H9 (cell line): Measurements from ENCODE around the gene CYSLTR2. TPM values are rescaled to one million over a fixed set of nuclear protein-coding genes. Genes with fewer than 3 reads are reported as not detected.

ENCODE experiments used
- DNase-seq: peaks from one replicate; pipeline ENCODE4 v3.0.0-alpha.2; 2017
- H2AFZ ChIP-seq: one replicate; pipeline ENCODE4 v1.6.1; 2013; ENCODE audit warnings: mild to moderate bottlenecking, low read length, control low read depth, moderate library complexity
- H2AK5ac ChIP-seq: 2 replicates; pipeline ENCODE4 v1.6.1; 2013; ENCODE audit warnings: low read length, control low read depth, mixed read lengths; ENCODE audit not compliant: insufficient read length
- H2BK120ac ChIP-seq: one replicate; pipeline ENCODE4 v1.6.1; 2013; ENCODE audit warnings: low read depth, mild to moderate bottlenecking, low read length, control low read depth, inconsistent platforms; ENCODE audit not compliant: poor library complexity, severe bottlenecking
- H2BK12ac ChIP-seq: 2 replicates; pipeline ENCODE4 v1.6.1; 2013; ENCODE audit warnings: low read length, control low read depth, mixed read lengths, low read depth; ENCODE audit not compliant: insufficient read length
- H2BK15ac ChIP-seq: 2 replicates; pipeline ENCODE4 v1.6.1; 2013; ENCODE audit warnings: low read depth, low read length, control low read depth
- H2BK20ac ChIP-seq: one replicate; pipeline ENCODE4 v1.6.1; 2013; ENCODE audit warnings: low read depth, mild to moderate bottlenecking, low read length, control low read depth, inconsistent platforms; ENCODE audit not compliant: poor library complexity, severe bottlenecking
- H2BK5ac ChIP-seq: 2 replicates; pipeline ENCODE4 v1.6.1; 2013; ENCODE audit warnings: low read length, control low read depth, mixed read lengths; ENCODE audit not compliant: insufficient read length
- H3K14ac ChIP-seq: 2 replicates; pipeline ENCODE4 v1.6.1; 2013; ENCODE audit warnings: low read length, control low read depth; ENCODE audit not compliant: insufficient read depth
- H3K18ac ChIP-seq: 2 replicates; pipeline ENCODE4 v1.6.1; 2013; ENCODE audit warnings: low read depth, mild to moderate bottlenecking, mixed read lengths, low read length, control low read depth; ENCODE audit not compliant: insufficient read length
- H3K23ac ChIP-seq: 2 replicates; pipeline ENCODE4 v1.6.1; 2013; ENCODE audit warnings: low read length, control low read depth, mixed read lengths, low read depth; ENCODE audit not compliant: insufficient read length
- H3K23me2 ChIP-seq: 2 replicates; pipeline ENCODE4 v1.6.1; 2013; ENCODE audit warnings: low read depth, mild to moderate bottlenecking, mixed read lengths, low read length, control low read depth; ENCODE audit not compliant: insufficient read length, poor library complexity, severe bottlenecking
- H3K27ac ChIP-seq: 2 replicates; pipeline ENCODE4 v1.5.1; 2013; ENCODE audit warnings: low read length, control low read depth, mixed read lengths, low read depth; ENCODE audit not compliant: insufficient read length
- H3K27me3 ChIP-seq: 2 replicates; pipeline ENCODE4 v1.6.1; 2013; ENCODE audit warnings: low read length, control low read depth, inconsistent platforms; ENCODE audit not compliant: insufficient read depth
- H3K4ac ChIP-seq: 2 replicates; pipeline ENCODE4 v1.6.1; 2013; ENCODE audit warnings: low read depth, mild to moderate bottlenecking, control low read depth, inconsistent platforms, low read length, moderate library complexity
- H3K4me1 ChIP-seq: 2 replicates; pipeline ENCODE4 v1.6.1; 2013; ENCODE audit warnings: low read length, control low read depth, inconsistent platforms; ENCODE audit not compliant: insufficient read depth
- H3K4me2 ChIP-seq: 2 replicates; pipeline ENCODE4 v1.6.1; 2013; ENCODE audit warnings: low read length, control low read depth, mixed read lengths; ENCODE audit not compliant: insufficient read length, insufficient read depth
- H3K56ac ChIP-seq: 2 replicates; pipeline ENCODE4 v1.6.1; 2013; ENCODE audit warnings: low read depth, mild to moderate bottlenecking, mixed read lengths, low read length, control low read depth; ENCODE audit not compliant: insufficient read length
- H3K79me1 ChIP-seq: 2 replicates; pipeline ENCODE4 v1.6.1; 2013; ENCODE audit warnings: low read depth, mild to moderate bottlenecking, moderate library complexity, low read length, control low read depth, inconsistent platforms; ENCODE audit not compliant: insufficient read depth, poor library complexity, severe bottlenecking
- H3K79me2 ChIP-seq: 2 replicates; pipeline ENCODE4 v1.6.1; 2013; ENCODE audit warnings: low read length, control low read depth, inconsistent platforms; ENCODE audit not compliant: insufficient read depth
- H3K9ac ChIP-seq: 2 replicates; pipeline ENCODE4 v1.6.1; 2013; ENCODE audit warnings: low read length, control low read depth, mixed read lengths; ENCODE audit not compliant: insufficient read length; ENCODE audit errors: extremely low read depth
- H3K9me3 ChIP-seq: one replicate; pipeline ENCODE4 v1.6.1; 2013; ENCODE audit warnings: low read depth, low read length, inconsistent platforms; ENCODE audit not compliant: control insufficient read depth
- H3T11ph ChIP-seq: one replicate; pipeline ENCODE4 v1.6.1; 2013; ENCODE audit warnings: mild to moderate bottlenecking, low read length, control low read depth, inconsistent platforms
- H4K20me1 ChIP-seq: one replicate; pipeline ENCODE4 v1.6.1; 2013; ENCODE audit not compliant: control insufficient read depth, insufficient read length, insufficient read depth
- H4K5ac ChIP-seq: 2 replicates; pipeline ENCODE4 v1.6.1; 2013; ENCODE audit warnings: low read depth, mild to moderate bottlenecking, mixed read lengths, low read length, control low read depth; ENCODE audit not compliant: insufficient read length
- H4K8ac ChIP-seq: replicated peaks from 2 replicates; pipeline ENCODE4 v1.6.1; 2013; ENCODE audit warnings: low read length, control low read depth, mixed read lengths, low read depth; ENCODE audit not compliant: insufficient read length
- H4K91ac ChIP-seq: 2 replicates; pipeline ENCODE4 v1.6.1; 2013; ENCODE audit warnings: low read depth, mild to moderate bottlenecking, moderate library complexity, mixed read lengths, low read length, control low read depth; ENCODE audit not compliant: insufficient read length
- H3K27ac Mint-ChIP-seq, 3 experiments: 2 replicates in 2 of 3; 3 replicates in 1 of 3; pipeline ENCODE4 v1.8.0; 2020 to 2021; ENCODE audit warnings: mixed read lengths in 3 of 3, mild to moderate bottlenecking in 1 of 3, moderate library complexity in 1 of 3
- H3K27me3 Mint-ChIP-seq: 2 replicates; pipeline ENCODE4 v1.8.0; 2021; ENCODE audit warnings: low read depth, mild to moderate bottlenecking, moderate library complexity, mixed read lengths
- H3K36me3 Mint-ChIP-seq, 3 experiments: 2 replicates in 2 of 3; 3 replicates in 1 of 3; pipeline ENCODE4 v1.8.0; 2020 to 2021; ENCODE audit warnings: low read depth in 3 of 3, mixed read lengths in 3 of 3; ENCODE audit not compliant: insufficient read depth in 1 of 3
- H3K4me1 Mint-ChIP-seq, 2 experiments: 2 replicates each; pipeline ENCODE4 v1.8.0; 2020; ENCODE audit warnings: mixed read lengths in 2 of 2
- H3K4me3 Mint-ChIP-seq, 2 experiments: 2 replicates in 1 of 2; 3 replicates in 1 of 2; pipeline ENCODE4 v1.8.0; 2020 to 2021; ENCODE audit warnings: mild to moderate bottlenecking in 2 of 2, mixed read lengths in 2 of 2, moderate library complexity in 1 of 2
- H3K9me3 Mint-ChIP-seq, 2 experiments: 2 replicates in 1 of 2; 3 replicates in 1 of 2; pipeline ENCODE4 v1.8.0; 2020; ENCODE audit warnings: mild to moderate bottlenecking in 2 of 2, mixed read lengths in 2 of 2, moderate library complexity in 1 of 2
- CTCF ChIP-seq: fragments of 200-600 bp; sonication (generic); conservative IDR thresholded peaks from 3 replicates; pipeline ENCODE4 v1.8.0; 2021; ENCODE audit warnings: antibody characterized with exemption, mild to moderate bottlenecking
- total RNA-seq: library from RNA; stranded (reverse); gene quantifications from 2 replicates; pipeline ENCODE4 v1.2.1, GENCODE V29; 2021

Gene CYSLTR2
- total RNA-seq, 1 experiment from 2014 or later = not detected

GRCh38 chr13:48644951-48645350 lies 8.8 kb upstream of the CYSLTR2 start:
- Histone ChIP-seq H3K23ac (no peak overlapping the region), H2AFZ (no peak overlapping the region), H3T11ph (no peak overlapping the region), H4K91ac (no peak overlapping the region), H3K18ac (no peak overlapping the region), H3K14ac (no peak overlapping the region), H3K4me2 (no peak overlapping the region), H3K27ac (no peak overlapping the region), H3K4ac (no peak overlapping the region), H3K9ac (no peak overlapping the region), H3K79me1 (no peaks in the 10 kb centered on the region), H2AK5ac (no peak overlapping the region), H2BK5ac (no peak overlapping the region), H2BK20ac (no peak overlapping the region), H2BK15ac (no peak overlapping the region), H3K9me3 (no peaks in the 10 kb centered on the region), H3K4me1 (no peaks in the 10 kb centered on the region), H2BK120ac (no peak overlapping the region), H4K5ac (no peak overlapping the region), H4K20me1 (no peaks in the 10 kb centered on the region), H4K8ac (no peak overlapping the region), H3K23me2 (no peaks in the 10 kb centered on the region), H3K56ac (no peak overlapping the region), H3K27me3 (no peaks in the 10 kb centered on the region), H2BK12ac (no peak overlapping the region), H3K79me2 (no peaks in the 10 kb centered on the region)
- no peak overlapping the region for H3K27ac Mint-ChIP-seq
- no peak for DNase-seq
- no peak overlapping the region for H3K4me3 Mint-ChIP-seq
- H3K9me3 Mint-ChIP-seq = no peaks in the 10 kb centered on the region
- peaks cover 0 to 6% of the 10 kb centered on the region in 2 experiments; a peak in 2 of 4 replicates for H3K4me1 Mint-ChIP-seq
- TF ChIP-seq CTCF = no peak
- H3K27me3 Mint-ChIP-seq = no peaks in the 10 kb centered on the region; the same call in 1 of the 2 replicates
- H3K36me3 Mint-ChIP-seq = no peaks in the 10 kb centered on the region
